IPS-NIHi11 (cell line): ENCODE results near the gene GPR141.
"Not testable (repeated sequence)": the region's sequence is repeated elsewhere in the genome, so short reads cannot be mapped to it uniquely, and the experiment has no call there.

ENCODE experiments used
- DNase-seq: peaks from one replicate; pipeline ENCODE4 v3.0.0; 2012; ENCODE audit warnings: mixed read lengths, low spot score

GPR141 gene

GRCh38 chr7:37686556-37687345, 3.2 kb downstream of the GPR141 start:
- no peak for DNase-seq

- no peak for DNase-seq
These were observed 6.6 kb downstream of the GPR141 start for GRCh38 chr7:37690206-37690605.

GRCh38 chr7:37694208-37695094, 10.9 kb downstream of the GPR141 start:
- DNase-seq: peak; percentile 14

- no peak for DNase-seq
These were observed 14.7 kb downstream of the GPR141 start for GRCh38 chr7:37698276-37698675.

- DNase-seq: no peak
These were observed 15.2 kb downstream of the GPR141 start for GRCh38 chr7:37698782-37699181.

GRCh38 chr7:37701769-37702168, 18.2 kb downstream of the GPR141 start:
- DNase-seq: no peak

- no peak for DNase-seq
These were observed 19.8 kb downstream of the GPR141 start for GRCh38 chr7:37703361-37703760.

- DNase-seq: not testable (repeated sequence)
These were observed 20.8 kb downstream of the GPR141 start for GRCh38 chr7:37704328-37704833.

GRCh38 chr7:37705976-37706375, 22.4 kb downstream of the GPR141 start:
- DNase-seq: no peak

GRCh38 chr7:37706804-37707203, 23.2 kb downstream of the GPR141 start:
- no peak for DNase-seq

GRCh38 chr7:37707754-37708485, 24.4 kb downstream of the GPR141 start:
- DNase-seq: no peak

- DNase-seq: no peak
These were observed 26.3 kb downstream of the GPR141 start for GRCh38 chr7:37709631-37710509.

GRCh38 chr7:37713613-37714012, 30.0 kb downstream of the GPR141 start:
- no peak for DNase-seq

- DNase-seq: no peak
These were observed 31.0 kb downstream of the GPR141 start for GRCh38 chr7:37714606-37715005.

- DNase-seq: no peak
These were observed 35.0 kb downstream of the GPR141 start for GRCh38 chr7:37718585-37718984.

- DNase-seq: no peak
These were observed 35.5 kb downstream of the GPR141 start for GRCh38 chr7:37719077-37719476.

- no peak for DNase-seq
These were observed 41.2 kb downstream of the GPR141 start for GRCh38 chr7:37724732-37725131.

GRCh38 chr7:37726016-37726415, 42.5 kb downstream of the GPR141 start:
- no peak for DNase-seq

- no peak for DNase-seq
These were observed 45.2 kb downstream of the GPR141 start for GRCh38 chr7:37728747-37729146.

- DNase-seq: no peak
These were observed 45.6 kb downstream of the GPR141 start for GRCh38 chr7:37729181-37729580.

GRCh38 chr7:37730501-37730900, 46.9 kb downstream of the GPR141 start:
- no peak for DNase-seq
